Gastrocnemius medialis (tissue), 4 donors: ENCODE measurements around the gene GABARAPL2. TPM values are rescaled to one million over a fixed set of nuclear protein-coding genes. Genes with fewer than 3 reads are reported as not detected.

ENCODE experiments used
- ATAC-seq, 2 donors: fragments of 150-250 bp; one replicate each; pipeline ENCODE4 v1.9.1; 2016
- DNase-seq, 2 donors: peaks; one replicate each; pipeline ENCODE4 v3.0.0-alpha.2; 2019
- H3K27ac ChIP-seq, 4 donors: fragments of 200-600 bp; sonication (generic); 1 replicate in 1 of 4; 2 replicates in 3 of 4; pipeline ENCODE4 v1.5.1; 2016 to 2018; ENCODE audit warnings: mild to moderate bottlenecking in 2 of 4, moderate library complexity in 1 of 4
- H3K27me3 ChIP-seq, 3 donors: fragments of 200-600 bp; sonication (generic) in 2 of 3; 1 replicate in 1 of 3; 2 replicates in 2 of 3; pipeline versions ENCODE4 v1.5.1 to v1.6.0; 2016 to 2019; ENCODE audit warnings: mild to moderate bottlenecking in 1 of 3, moderate library complexity in 1 of 3
- H3K36me3 ChIP-seq, 2 donors: fragments of 200-600 bp; sonication (generic) in 1 of 2; one replicate each; pipeline ENCODE4 v1.5.1; 2017 to 2018
- H3K4me1 ChIP-seq, 2 donors: fragments of 200-600 bp; sonication (generic) in 1 of 2; one replicate each; pipeline ENCODE4 v1.5.1; 2016 to 2017; ENCODE audit warnings: mild to moderate bottlenecking in 2 of 2
- H3K4me3 ChIP-seq, 4 donors: fragments of 200-600 bp; sonication (generic) in 3 of 4; 1 replicate in 1 of 4; 2 replicates in 3 of 4; pipeline ENCODE4 v1.5.1; 2016 to 2019; ENCODE audit warnings: mild to moderate bottlenecking in 2 of 4
- H3K9me3 ChIP-seq, 3 donors: fragments of 200-600 bp; sonication (generic) in 2 of 3; 1 replicate in 1 of 3; 2 replicates in 2 of 3; pipeline ENCODE4 v1.5.1; 2016 to 2019
- CTCF ChIP-seq, 5 experiments: fragments of 450-650 bp in 3 of 5; fragments of 200-600 bp in 2 of 5; sonication (generic) in 2 of 5; IDR thresholded peaks in 4 of 5; conservative IDR thresholded peaks in 1 of 5; 1 replicate in 4 of 5; 2 replicates in 1 of 5; pipeline ENCODE4 v1.5.1; 2016 to 2019; ENCODE audit warnings: antibody characterized with exemption in 5 of 5, mild to moderate bottlenecking in 3 of 5, moderate library complexity in 3 of 5
- POLR2A ChIP-seq, 2 donors: fragments of 450-650 bp; IDR thresholded peaks; one replicate each; pipeline ENCODE4 v1.6.1; 2017; ENCODE audit warnings: antibody characterized with exemption in 2 of 2, mild to moderate bottlenecking in 2 of 2, moderate library complexity in 2 of 2
- in situ Hi-C, 4 donors: fragments of 200-750 bp; cut with MboI; loops; one replicate each; pipeline versions ENCODE4 v1.15.0 to v1.8.0; 2017; ENCODE audit warnings: low sequenced_read_pairs in 4 of 4
- intact Hi-C: fragments of 100-400 bp; cut with DNase I; formaldehyde crosslinking; loops from one replicate; pipeline ENCODE4 v1.15.1; 2023; ENCODE audit warnings: low total_unique reads
- total RNA-seq, 4 donors: library from RNA; depleted of rRNA; stranded (reverse); fragments of >200 nt; gene quantifications; one replicate each; pipeline versions ENCODE4 v1.1.0 to v1.2.3, GENCODE V29; 2016

Gene GABARAPL2
- total RNA-seq, 4 donors from 2014 or later = 92.2 to 137 (median 117) TPM

- in situ Hi-C loops (no loop called here), intact Hi-C loops (no loop called here)
- Histone ChIP-seq H3K27ac (no peak overlapping the region), H3K27me3 (no peaks in the 10 kb centered on the region), H3K36me3 (peaks cover 0 to 84% of the 10 kb centered on the region in 2 donors), H3K9me3 (no peaks in the 10 kb centered on the region), H3K4me1 (peaks cover 0 to 7% of the 10 kb centered on the region in 2 donors), H3K4me3 (no peak overlapping the region)
- ATAC-seq = no peak
- no peak for DNase-seq
- no peak for TF ChIP-seq POLR2A (IDR thresholded peaks at IDR 0.05)
- TF ChIP-seq CTCF (IDR thresholded peaks at IDR 0.05 in 4 of 5, conservative IDR thresholded peaks at IDR 0.05 in 1 of 5) = no peak
These were observed 9.8 kb downstream of the GABARAPL2 start for GRCh38 chr16:75575958-75576357.

GRCh38 chr16:75576384-75576811 is 10.2 kb downstream of the GABARAPL2 start:
- ATAC-seq = no peak
- no peak for TF ChIP-seq CTCF (IDR thresholded peaks at IDR 0.05 in 4 of 5, conservative IDR thresholded peaks at IDR 0.05 in 1 of 5)
- no peak for TF ChIP-seq POLR2A (IDR thresholded peaks at IDR 0.05)
- intact Hi-C loops = no loop called here
- no peak overlapping the region for H3K27ac ChIP-seq
- peaks cover 0 to 79% of the 10 kb centered on the region in 2 donors for H3K36me3 ChIP-seq
- H3K9me3 ChIP-seq = no peaks in the 10 kb centered on the region
- H3K4me3 ChIP-seq = no peak overlapping the region
- H3K4me1 ChIP-seq = peaks cover 0 to 3% of the 10 kb centered on the region in 2 donors
- in situ Hi-C loops = no loop called here
- DNase-seq = no peak
- H3K27me3 ChIP-seq = no peaks in the 10 kb centered on the region

- no peak for TF ChIP-seq CTCF (IDR thresholded peaks at IDR 0.05 in 4 of 5, conservative IDR thresholded peaks at IDR 0.05 in 1 of 5)
- TF ChIP-seq POLR2A (IDR thresholded peaks at IDR 0.05) = no peak
- H3K27ac ChIP-seq = no peak overlapping the region
- peaks cover 0 to under 1% of the 10 kb centered on the region in 2 donors for H3K4me1 ChIP-seq
- no peak overlapping the region for H3K4me3 ChIP-seq
- peaks cover 0 to 67% of the 10 kb centered on the region in 2 donors for H3K36me3 ChIP-seq
- in situ Hi-C loops (no loop called here), intact Hi-C loops (no loop called here)
- no peaks in the 10 kb centered on the region for H3K27me3 ChIP-seq
- no peak for ATAC-seq
- no peaks in the 10 kb centered on the region for H3K9me3 ChIP-seq
- DNase-seq = no peak
These were observed 12.0 kb downstream of the GABARAPL2 start for GRCh38 chr16:75578212-75578611.

GRCh38 chr16:75578725-75579124 is 12.5 kb downstream of the GABARAPL2 start:
- no peaks in the 10 kb centered on the region for H3K4me1 ChIP-seq
- H3K9me3 ChIP-seq = no peaks in the 10 kb centered on the region
- in situ Hi-C loops (no loop called here), intact Hi-C loops (no loop called here)
- ATAC-seq (no peak), DNase-seq (no peak)
- TF ChIP-seq POLR2A (IDR thresholded peaks at IDR 0.05) = no peak
- TF ChIP-seq CTCF (IDR thresholded peaks at IDR 0.05 in 4 of 5, conservative IDR thresholded peaks at IDR 0.05 in 1 of 5) = no peak
- no peaks in the 10 kb centered on the region for H3K27me3 ChIP-seq
- H3K36me3 ChIP-seq = peaks cover 0 to 62% of the 10 kb centered on the region in 2 donors
- no peak overlapping the region for H3K27ac ChIP-seq
- H3K4me3 ChIP-seq = no peak overlapping the region

GRCh38 chr16:75579281-75579834 is 13.2 kb downstream of the GABARAPL2 start:
- no peaks in the 10 kb centered on the region for H3K9me3 ChIP-seq
- no peak overlapping the region for H3K4me3 ChIP-seq
- ATAC-seq (no peak), DNase-seq (no peak)
- H3K36me3 ChIP-seq = peaks cover 0 to 56% of the 10 kb centered on the region in 2 donors
- in situ Hi-C loops (no loop called here), intact Hi-C loops (no loop called here)
- no peaks in the 10 kb centered on the region for H3K27me3 ChIP-seq
- TF ChIP-seq CTCF (IDR thresholded peaks at IDR 0.05 in 4 of 5, conservative IDR thresholded peaks at IDR 0.05 in 1 of 5) (no peak), POLR2A (IDR thresholded peaks at IDR 0.05) (no peak)
- H3K4me1 ChIP-seq = no peaks in the 10 kb centered on the region
- H3K27ac ChIP-seq = no peak overlapping the region
